ENCODE results near the gene DAAM1.

DAAM1 gene

GRCh38 chr14:59166258-59166657 lies 22.2 kb upstream of the DAAM1 start:
- no peak overlapping the region for H2AK5ac ChIP-seq (ENCODE audit: low read length, severe bottlenecking)
- no peak overlapping the region for H3K4me2 ChIP-seq (ENCODE audit: low read length, poor library complexity, severe bottlenecking)
- no peak overlapping the region for H3K23ac ChIP-seq (ENCODE audit: low read length in 2 of 2)
- no peak overlapping the region for H2BK5ac ChIP-seq (ENCODE audit: low read depth, low read length, poor library complexity, severe bottlenecking)
- H3K79me1 ChIP-seq (replicated peaks; ENCODE audit: low read length, poor library complexity, severe bottlenecking): no peaks in the 10 kb centered on the region
- no peak overlapping the region for H3K14ac ChIP-seq (ENCODE audit: low read length in 2 of 2)
- H3K9ac ChIP-seq (ENCODE audit: low read length): no peak overlapping the region
- no peak overlapping the region for H3K27ac ChIP-seq (ENCODE audit: low read length, poor library complexity, severe bottlenecking)
- no peak overlapping the region for H2BK120ac ChIP-seq (ENCODE audit: low read depth, low read length)
- H4K8ac ChIP-seq (ENCODE audit: low read length): no peak overlapping the region
- no peak for DNase-seq
- H2BK12ac ChIP-seq (ENCODE audit: low read length in 2 of 2): no peak overlapping the region
- H3K27me3 ChIP-seq (ENCODE audit: control insufficient read depth in 1 of 2, insufficient read depth in 1 of 2, low read length in 2 of 2): peaks cover 0 to 4% of the 10 kb centered on the region in 2 experiments
- H4K91ac ChIP-seq (ENCODE audit: low read length): no peak overlapping the region
- H3K4me1 ChIP-seq (ENCODE audit: control insufficient read depth, insufficient read depth, low read depth, low read length): no peaks in the 10 kb centered on the region
- no peak overlapping the region for H2AFZ ChIP-seq (ENCODE audit: low read depth, low read length)
- WGBS: 92% methylated on average over 3 of the region's 3 CpGs
- no peaks in the 10 kb centered on the region for H3K9me3 ChIP-seq (ENCODE audit: control insufficient read depth, low read length)
- no peak overlapping the region for H3K4ac ChIP-seq (ENCODE audit: low read depth in 1 of 2, low read length in 2 of 2)
- H3K4me3 ChIP-seq (ENCODE audit: insufficient read depth in 1 of 2, low read depth in 1 of 2, low read length in 2 of 2): no peak overlapping the region
- H3K18ac ChIP-seq (ENCODE audit: low read depth in 1 of 2, low read length in 2 of 2): no peak overlapping the region
- no peaks in the 10 kb centered on the region for H3K36me3 ChIP-seq (ENCODE audit: control insufficient read depth in 1 of 2, insufficient read depth in 2 of 2, low read depth in 1 of 2, low read length in 2 of 2)
- H2BK15ac ChIP-seq (ENCODE audit: low read depth, poor library complexity, severe bottlenecking): no peak overlapping the region

- Histone ChIP-seq H3K27ac (ENCODE audit: low read length, poor library complexity, severe bottlenecking) (no peak overlapping the region), H4K8ac (ENCODE audit: low read length) (no peak overlapping the region), H2BK120ac (ENCODE audit: low read depth, low read length) (no peak overlapping the region), H3K36me3 (ENCODE audit: control insufficient read depth in 1 of 2, insufficient read depth in 2 of 2, low read depth in 1 of 2, low read length in 2 of 2) (no peaks in the 10 kb centered on the region), H3K4me3 (ENCODE audit: insufficient read depth in 1 of 2, low read depth in 1 of 2, low read length in 2 of 2) (no peak overlapping the region), H3K4me1 (ENCODE audit: control insufficient read depth, insufficient read depth, low read depth, low read length) (no peaks in the 10 kb centered on the region), H3K9me3 (ENCODE audit: control insufficient read depth, low read length) (no peaks in the 10 kb centered on the region), H2BK15ac (ENCODE audit: low read depth, poor library complexity, severe bottlenecking) (no peak overlapping the region), H3K79me1 (replicated peaks; ENCODE audit: low read length, poor library complexity, severe bottlenecking) (no peaks in the 10 kb centered on the region), H4K91ac (ENCODE audit: low read length) (no peak overlapping the region), H3K27me3 (ENCODE audit: control insufficient read depth in 1 of 2, insufficient read depth in 1 of 2, low read length in 2 of 2) (peaks cover 0 to 5% of the 10 kb centered on the region in 2 experiments), H3K4me2 (ENCODE audit: low read length, poor library complexity, severe bottlenecking) (no peak overlapping the region), H3K14ac (ENCODE audit: low read length in 2 of 2) (no peak overlapping the region), H3K4ac (ENCODE audit: low read depth in 1 of 2, low read length in 2 of 2) (no peak overlapping the region), H2AFZ (ENCODE audit: low read depth, low read length) (no peak overlapping the region), H2BK5ac (ENCODE audit: low read depth, low read length, poor library complexity, severe bottlenecking) (no peak overlapping the region), H3K18ac (ENCODE audit: low read depth in 1 of 2, low read length in 2 of 2) (no peak overlapping the region), H3K9ac (ENCODE audit: low read length) (no peak overlapping the region), H2BK12ac (ENCODE audit: low read length in 2 of 2) (no peak overlapping the region), H2AK5ac (ENCODE audit: low read length, severe bottlenecking) (no peak overlapping the region), H3K23ac (ENCODE audit: low read length in 2 of 2) (no peak overlapping the region)
- no peak for DNase-seq
- 69% methylated on average over 2 of the region's 3 CpGs for WGBS
Measured at GRCh38 chr14:59175404-59175803, 13.1 kb upstream of the DAAM1 start.

- no peak overlapping the region for H3K9ac ChIP-seq (ENCODE audit: low read length)
- H2BK15ac ChIP-seq (ENCODE audit: low read depth, poor library complexity, severe bottlenecking): no peak overlapping the region
- no peak overlapping the region for H2AK5ac ChIP-seq (ENCODE audit: low read length, severe bottlenecking)
- DNase-seq: no peak
- H2BK12ac ChIP-seq (ENCODE audit: low read length in 2 of 2): no peak overlapping the region
- H3K4ac ChIP-seq (ENCODE audit: low read depth in 1 of 2, low read length in 2 of 2): no peak overlapping the region
- H3K27me3 ChIP-seq (ENCODE audit: control insufficient read depth in 1 of 2, insufficient read depth in 1 of 2, low read length in 2 of 2): peaks cover 0 to 7% of the 10 kb centered on the region in 2 experiments
- H3K27ac ChIP-seq (ENCODE audit: low read length, poor library complexity, severe bottlenecking): no peak overlapping the region
- no peaks in the 10 kb centered on the region for H3K79me1 ChIP-seq (replicated peaks; ENCODE audit: low read length, poor library complexity, severe bottlenecking)
- no peak overlapping the region for H2BK120ac ChIP-seq (ENCODE audit: low read depth, low read length)
- no peak overlapping the region for H4K8ac ChIP-seq (ENCODE audit: low read length)
- no peak overlapping the region for H3K18ac ChIP-seq (ENCODE audit: low read depth in 1 of 2, low read length in 2 of 2)
- H3K14ac ChIP-seq (ENCODE audit: low read length in 2 of 2): no peak overlapping the region
- WGBS: 91% methylated on average over 1 of the region's 1 CpG
- H2AFZ ChIP-seq (ENCODE audit: low read depth, low read length): no peak overlapping the region
- no peaks in the 10 kb centered on the region for H3K4me1 ChIP-seq (ENCODE audit: control insufficient read depth, insufficient read depth, low read depth, low read length)
- no peaks in the 10 kb centered on the region for H3K36me3 ChIP-seq (ENCODE audit: control insufficient read depth in 1 of 2, insufficient read depth in 2 of 2, low read depth in 1 of 2, low read length in 2 of 2)
- H3K4me3 ChIP-seq (ENCODE audit: insufficient read depth in 1 of 2, low read depth in 1 of 2, low read length in 2 of 2): no peak overlapping the region
- H3K9me3 ChIP-seq (ENCODE audit: control insufficient read depth, low read length): no peaks in the 10 kb centered on the region
- no peak overlapping the region for H3K23ac ChIP-seq (ENCODE audit: low read length in 2 of 2)
- H3K4me2 ChIP-seq (ENCODE audit: low read length, poor library complexity, severe bottlenecking): no peak overlapping the region
- no peak overlapping the region for H4K91ac ChIP-seq (ENCODE audit: low read length)
- H2BK5ac ChIP-seq (ENCODE audit: low read depth, low read length, poor library complexity, severe bottlenecking): no peak overlapping the region
Measured at GRCh38 chr14:59176765-59177164, 11.7 kb upstream of the DAAM1 start.

GRCh38 chr14:59177262-59177661 lies 11.2 kb upstream of the DAAM1 start:
- Histone ChIP-seq H3K4me1 (ENCODE audit: control insufficient read depth, insufficient read depth, low read depth, low read length) (no peaks in the 10 kb centered on the region), H3K9ac (ENCODE audit: low read length) (no peak overlapping the region), H2BK15ac (ENCODE audit: low read depth, poor library complexity, severe bottlenecking) (no peak overlapping the region), H4K91ac (ENCODE audit: low read length) (no peak overlapping the region), H3K23ac (ENCODE audit: low read length in 2 of 2) (no peak overlapping the region), H2AK5ac (ENCODE audit: low read length, severe bottlenecking) (no peak overlapping the region), H3K9me3 (ENCODE audit: control insufficient read depth, low read length) (no peaks in the 10 kb centered on the region), H3K4me3 (ENCODE audit: insufficient read depth in 1 of 2, low read depth in 1 of 2, low read length in 2 of 2) (no peak overlapping the region), H2BK12ac (ENCODE audit: low read length in 2 of 2) (no peak overlapping the region), H3K27me3 (ENCODE audit: control insufficient read depth in 1 of 2, insufficient read depth in 1 of 2, low read length in 2 of 2) (peaks cover 0 to 7% of the 10 kb centered on the region in 2 experiments), H4K8ac (ENCODE audit: low read length) (no peak overlapping the region), H2BK120ac (ENCODE audit: low read depth, low read length) (no peak overlapping the region), H3K4me2 (ENCODE audit: low read length, poor library complexity, severe bottlenecking) (no peak overlapping the region), H3K4ac (ENCODE audit: low read depth in 1 of 2, low read length in 2 of 2) (no peak overlapping the region), H3K79me1 (replicated peaks; ENCODE audit: low read length, poor library complexity, severe bottlenecking) (no peaks in the 10 kb centered on the region), H3K14ac (ENCODE audit: low read length in 2 of 2) (no peak overlapping the region), H3K18ac (ENCODE audit: low read depth in 1 of 2, low read length in 2 of 2) (no peak overlapping the region), H2AFZ (ENCODE audit: low read depth, low read length) (no peak overlapping the region), H3K36me3 (ENCODE audit: control insufficient read depth in 1 of 2, insufficient read depth in 2 of 2, low read depth in 1 of 2, low read length in 2 of 2) (no peaks in the 10 kb centered on the region), H2BK5ac (ENCODE audit: low read depth, low read length, poor library complexity, severe bottlenecking) (no peak overlapping the region), H3K27ac (ENCODE audit: low read length, poor library complexity, severe bottlenecking) (no peak overlapping the region)
- 75% methylated on average over 2 of the region's 2 CpGs for WGBS
- no peak for DNase-seq
